GM06990 (cell line): Measurements from ENCODE around the gene CCNL2.
"Not testable (repeated sequence)": the region's sequence is repeated elsewhere in the genome, so short reads cannot be mapped to it uniquely, and the experiment has no call there.

Experiments used
- DNase-seq: peaks from one replicate; pipeline ENCODE4 v3.0.0-alpha.2; 2011; ENCODE audit not compliant: insufficient read length; ENCODE audit errors: extremely low read depth
- H3K27me3 ChIP-seq: replicated peaks from 2 replicates; pipeline ENCODE4 v1.6.0; 2011; ENCODE audit warnings: low read length; ENCODE audit not compliant: control insufficient read depth, insufficient read depth
- H3K36me3 ChIP-seq: 2 replicates; pipeline ENCODE4 v1.5.1; 2011; ENCODE audit warnings: low read length; ENCODE audit not compliant: control insufficient read depth, insufficient read depth
- H3K4me3 ChIP-seq: replicated peaks from 2 replicates; pipeline ENCODE4 v1.5.1; 2011; ENCODE audit warnings: low read depth, mild to moderate bottlenecking, control low read depth, low read length
- TF ChIP-seq, protein P1 (sequence below): IDR thresholded peaks from 2 replicates; pipeline ENCODE4 v1.5.1; 2011; ENCODE audit warnings: low read length, control low read depth, mild to moderate bottlenecking, inconsistent platforms; ENCODE audit not compliant: insufficient read depth, poor library complexity, severe bottlenecking

CCNL2 gene

DNA sequence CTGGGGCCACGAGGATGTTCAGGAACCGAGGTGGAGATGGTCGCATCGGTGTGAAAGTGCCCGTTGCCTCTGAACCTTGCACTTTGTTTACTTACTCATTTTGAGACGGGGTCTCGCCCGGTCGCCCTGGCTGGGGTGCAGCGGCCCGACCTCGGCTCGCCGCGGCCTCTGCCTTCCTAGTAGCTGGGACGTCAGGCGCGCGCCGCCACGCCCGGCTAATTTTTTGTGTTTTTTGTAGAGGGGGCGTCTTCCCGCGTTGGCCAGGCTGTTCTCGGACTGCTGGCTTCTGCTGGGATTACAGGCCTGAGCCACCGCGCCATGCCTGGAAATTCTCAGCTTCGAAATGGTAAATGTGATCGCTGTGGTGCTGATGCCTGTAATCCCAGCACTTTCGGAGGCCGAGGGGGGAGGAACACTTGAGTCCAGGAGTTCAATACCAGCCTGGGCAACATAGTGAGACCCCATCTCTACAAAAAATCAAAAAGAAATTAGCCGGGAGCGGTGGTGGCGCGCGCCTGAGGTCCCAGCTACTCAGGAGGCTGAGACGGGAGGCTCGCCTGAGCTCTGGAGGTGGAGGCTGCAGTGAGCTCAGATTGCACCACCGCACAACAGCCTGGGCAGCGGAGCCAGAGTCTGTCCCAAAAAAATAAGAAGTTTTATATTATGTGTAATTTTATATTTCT is 8.6 kb upstream of the CCNL2 start:
- DNase-seq = peak; percentile 64
- TF ChIP-seq, protein P1, sequence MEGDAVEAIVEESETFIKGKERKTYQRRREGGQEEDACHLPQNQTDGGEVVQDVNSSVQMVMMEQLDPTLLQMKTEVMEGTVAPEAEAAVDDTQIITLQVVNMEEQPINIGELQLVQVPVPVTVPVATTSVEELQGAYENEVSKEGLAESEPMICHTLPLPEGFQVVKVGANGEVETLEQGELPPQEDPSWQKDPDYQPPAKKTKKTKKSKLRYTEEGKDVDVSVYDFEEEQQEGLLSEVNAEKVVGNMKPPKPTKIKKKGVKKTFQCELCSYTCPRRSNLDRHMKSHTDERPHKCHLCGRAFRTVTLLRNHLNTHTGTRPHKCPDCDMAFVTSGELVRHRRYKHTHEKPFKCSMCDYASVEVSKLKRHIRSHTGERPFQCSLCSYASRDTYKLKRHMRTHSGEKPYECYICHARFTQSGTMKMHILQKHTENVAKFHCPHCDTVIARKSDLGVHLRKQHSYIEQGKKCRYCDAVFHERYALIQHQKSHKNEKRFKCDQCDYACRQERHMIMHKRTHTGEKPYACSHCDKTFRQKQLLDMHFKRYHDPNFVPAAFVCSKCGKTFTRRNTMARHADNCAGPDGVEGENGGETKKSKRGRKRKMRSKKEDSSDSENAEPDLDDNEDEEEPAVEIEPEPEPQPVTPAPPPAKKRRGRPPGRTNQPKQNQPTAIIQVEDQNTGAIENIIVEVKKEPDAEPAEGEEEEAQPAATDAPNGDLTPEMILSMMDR = no peak
- Histone ChIP-seq H3K36me3 (peaks cover 8% of the 10 kb centered on the region), H3K27me3 (no peaks in the 10 kb centered on the region), H3K4me3 (peak overlapping the region; percentile 97)

DNA sequence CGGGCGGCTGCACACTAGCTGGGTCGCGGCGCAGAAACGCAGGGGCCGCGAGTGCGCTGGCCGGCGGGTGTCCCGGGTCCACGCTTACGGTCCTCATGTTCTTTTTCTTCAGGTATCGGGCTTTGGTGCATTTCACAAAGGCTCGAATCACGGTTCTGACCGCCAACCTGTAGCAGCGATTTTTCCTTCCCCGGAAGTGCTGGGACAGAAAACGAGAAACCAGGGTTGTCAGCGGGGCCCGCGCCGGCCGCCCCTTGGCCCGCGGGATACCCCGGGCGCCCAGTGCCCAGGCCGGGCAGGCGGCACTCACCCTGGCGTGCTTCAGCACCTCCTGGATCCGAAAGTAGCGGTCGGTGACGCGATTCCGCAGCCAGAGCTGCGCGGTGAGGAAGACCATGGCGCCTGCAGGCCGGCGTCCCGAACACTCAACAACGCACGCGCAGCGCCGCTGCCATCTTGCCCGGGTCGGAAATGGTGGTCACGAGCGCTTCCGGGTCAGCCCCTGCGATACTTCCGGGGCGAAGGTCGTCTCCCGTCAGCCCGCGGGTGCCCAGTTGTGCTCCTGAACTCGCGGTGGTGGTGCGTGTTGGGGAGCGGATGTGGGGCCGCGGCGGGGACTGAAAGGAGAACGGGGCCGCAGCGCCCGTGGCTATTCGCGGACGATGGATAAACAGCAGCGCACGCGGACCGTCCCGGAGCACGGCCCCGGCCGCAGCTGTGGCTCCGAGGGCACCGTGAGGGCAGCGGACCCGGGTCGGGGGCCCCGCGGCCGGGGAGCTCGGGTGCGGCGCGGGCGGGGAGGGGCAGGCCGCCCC is 7.9 kb upstream of the CCNL2 start, which contains the start of gene MRPL20:
Gene MRPL20, minus strand, starts transcription at position 473 of the 815 bp plus-strand sequence. Its CDS starts 76 bp downstream, at position 397.
- DNase-seq = peak; percentile 94
- Histone ChIP-seq H3K4me3 (peak within 1 kb of the TSS; percentile 97), H3K36me3 (peaks cover 13% of the 10 kb centered on the region), H3K27me3 (no peaks in the 10 kb centered on the region)
- TF ChIP-seq, protein P1 = no peak

DNA sequence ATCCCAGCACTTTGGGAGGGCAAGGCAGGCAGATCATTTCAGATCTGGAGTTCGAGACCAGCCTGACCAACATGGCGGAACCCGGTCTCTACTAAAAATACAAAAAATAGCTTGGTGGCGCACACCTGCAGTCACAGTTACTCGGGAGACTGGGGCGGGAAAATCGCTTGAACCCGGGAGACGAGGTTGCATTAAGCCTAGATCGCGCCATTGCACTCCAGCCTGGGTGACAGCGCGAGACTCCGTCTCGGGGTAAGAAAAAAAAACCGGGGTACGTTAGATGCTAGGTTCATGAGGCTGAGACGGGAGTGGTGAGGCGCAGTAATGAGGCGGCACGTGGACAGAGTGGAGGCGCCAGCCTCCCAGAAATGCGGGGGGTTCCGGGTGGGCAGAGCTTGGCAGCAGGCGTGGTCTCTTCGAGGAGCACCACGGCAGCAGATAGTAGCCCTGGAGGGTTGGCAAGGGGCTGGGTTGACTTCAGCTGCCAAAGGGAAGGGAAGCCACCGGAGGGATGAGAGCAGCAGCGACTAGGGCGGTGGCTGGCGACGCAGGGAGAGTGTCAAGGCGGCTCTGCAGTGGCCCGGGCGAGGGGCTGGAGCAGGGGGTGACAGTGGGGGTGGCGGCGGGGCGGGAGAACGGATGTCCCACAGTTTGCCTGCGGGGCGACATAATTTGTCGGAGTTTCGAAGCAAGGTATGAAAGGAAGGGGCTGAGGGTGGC is 7.1 kb upstream of the CCNL2 start:
- Histone ChIP-seq H3K36me3 (peaks cover 16% of the 10 kb centered on the region), H3K4me3 (peak overlapping the region; percentile 97), H3K27me3 (no peaks in the 10 kb centered on the region)
- no peak for DNase-seq
- TF ChIP-seq, protein P1 = peak; percentile 6

DNA sequence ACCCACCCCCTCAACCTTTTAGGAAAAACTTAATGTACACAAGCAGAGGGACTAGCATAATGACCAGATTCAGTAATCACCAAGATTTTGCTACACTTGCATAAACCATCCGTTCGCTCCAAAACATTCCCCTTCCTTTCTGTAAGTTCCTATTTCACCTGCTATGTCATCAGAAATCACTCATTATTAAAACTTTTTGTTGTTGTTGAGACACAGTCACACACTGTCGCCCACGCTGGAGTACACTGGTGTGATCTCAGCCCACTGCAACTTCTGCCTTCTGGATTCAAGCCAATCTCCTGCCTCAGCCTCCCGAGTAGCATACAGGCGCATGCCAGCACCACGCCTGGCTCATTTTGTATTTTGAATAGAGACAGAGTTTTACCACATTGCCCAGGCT is 4.5 kb upstream of the CCNL2 start:
- TF ChIP-seq, protein P1 = no peak
- no peak for DNase-seq
- Histone ChIP-seq H3K27me3 (no peaks in the 10 kb centered on the region), H3K4me3 (no peak overlapping the region), H3K36me3 (peaks cover 24% of the 10 kb centered on the region)

DNA sequence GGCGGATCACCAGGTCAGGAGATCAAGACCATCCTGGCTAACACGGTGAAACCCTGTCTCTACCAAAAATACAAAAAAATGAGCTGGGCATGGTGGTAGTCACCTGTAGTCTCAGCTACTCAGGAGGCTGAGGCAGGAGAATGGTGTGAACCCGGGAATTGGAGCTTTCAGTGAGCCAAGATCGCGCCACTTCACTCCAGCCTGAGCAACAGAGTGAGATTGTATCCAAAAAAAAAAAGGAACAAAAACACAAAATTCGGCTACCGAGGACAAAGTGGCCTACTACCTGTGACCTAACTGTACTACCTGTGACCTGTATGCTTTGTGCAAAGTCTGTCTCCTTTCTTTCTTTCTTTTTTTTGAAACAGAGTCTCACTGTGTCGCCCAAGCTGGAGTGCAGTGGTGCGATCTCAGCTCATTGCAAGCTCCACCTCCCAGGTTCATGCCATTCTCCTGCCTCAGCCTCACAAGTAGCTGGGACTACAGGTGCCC is 3.8 kb upstream of the CCNL2 start:
- not testable (repeated sequence) for DNase-seq, H3K4me3 ChIP-seq, H3K27me3 ChIP-seq
- H3K36me3 ChIP-seq = peaks cover 24% of the 10 kb centered on the region
